GM23248 (cell line): ENCODE measurements around the gene HOXA10.

ENCODE experiments used
- EZH2 ChIP-seq: fragments of 200-600 bp; sonication (generic); IDR thresholded peaks from 2 replicates; pipeline ENCODE4 v1.6.1; 2018; ENCODE audit warnings: antibody characterized with exemption, mild to moderate bottlenecking; ENCODE audit not compliant: insufficient read depth, poor library complexity, severe bottlenecking
- EZH2phosphoT487 ChIP-seq: fragments of 200-600 bp; sonication (generic); IDR thresholded peaks from 2 replicates; pipeline ENCODE4 v1.6.1; 2018; ENCODE audit warnings: antibody characterized with exemption, moderate library complexity, mild to moderate bottlenecking, low read depth; ENCODE audit not compliant: insufficient read depth

DNA sequence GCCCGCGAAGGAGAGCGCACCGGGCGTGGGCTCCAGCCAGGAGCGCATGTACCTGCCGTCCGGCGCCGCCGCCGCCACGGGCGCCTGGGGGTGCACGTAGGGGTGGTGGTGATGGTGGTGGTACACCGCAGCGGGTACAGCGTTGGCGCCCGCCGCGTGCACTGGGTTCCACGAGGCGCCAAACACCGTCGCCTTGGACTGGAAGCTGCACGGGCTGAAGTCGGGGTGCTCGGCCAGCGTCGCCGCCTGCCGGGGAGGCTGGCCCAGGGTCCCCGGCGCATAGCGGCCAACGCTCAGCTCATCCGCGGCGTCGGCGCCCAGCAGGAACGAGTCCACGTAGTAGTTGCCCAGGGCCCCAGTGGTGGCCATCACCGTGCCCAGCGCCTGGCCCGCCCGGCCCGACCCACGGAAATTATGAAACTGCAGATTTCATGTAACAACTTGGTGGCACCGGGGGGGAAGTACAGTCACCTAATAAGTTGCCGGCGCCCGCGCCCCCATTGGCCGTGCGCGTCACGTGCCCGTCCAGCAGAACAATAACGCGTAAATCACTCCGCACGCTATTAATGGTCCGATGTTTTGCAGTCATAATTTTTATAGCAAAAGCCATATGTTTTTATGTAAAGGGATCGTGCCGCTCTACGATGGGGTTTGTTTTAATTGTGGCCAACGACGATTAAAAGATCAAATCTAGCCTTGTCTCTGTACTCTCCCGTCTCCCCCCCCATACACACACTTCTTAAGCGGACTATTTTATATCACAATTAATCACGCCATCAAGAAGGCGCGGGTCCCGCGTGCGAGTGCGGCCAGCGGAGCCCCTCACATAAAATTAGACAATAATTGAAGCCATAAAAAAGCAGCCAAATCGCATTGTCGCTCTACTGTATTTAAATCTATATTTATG, 8.8 kb downstream of the HOXA10 start, which contains the start of gene HOXA9:
- TF ChIP-seq EZH2 (no peak), EZH2phosphoT487 (no peak)
